HG03460 (cell line): ENCODE data around the gene DPEP3.

Experiments used
- ATAC-seq: cut with Tn5 transposase; IDR thresholded peaks from one replicate; pipeline ENCODE4 v1.9.1; 2021; ENCODE audit not compliant: unreplicated experiment

DPEP3 gene

GRCh38 chr16:67933805-67934204, 46.5 kb downstream of the DPEP3 start:
- ATAC-seq: no peak

DNA sequence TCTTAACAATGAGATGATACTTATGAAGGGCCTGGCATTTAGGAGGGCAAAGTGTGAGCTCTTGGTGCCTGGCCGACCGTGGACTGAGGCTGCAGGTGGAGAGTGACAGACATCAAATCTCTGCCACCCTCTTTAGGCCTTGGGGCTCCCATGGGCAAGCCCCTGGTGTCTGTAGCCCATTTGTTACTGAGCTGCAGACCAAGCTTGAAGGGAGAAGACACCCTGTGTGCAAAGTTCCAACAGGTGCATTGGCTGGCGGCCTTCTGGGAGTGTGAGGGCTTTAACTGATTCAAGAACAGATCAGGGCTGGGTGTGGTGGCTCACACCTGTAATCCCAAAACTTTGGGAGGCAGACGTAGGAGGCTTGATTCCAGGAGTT, 47.8 kb downstream of the DPEP3 start:
- ATAC-seq: no peak

DNA sequence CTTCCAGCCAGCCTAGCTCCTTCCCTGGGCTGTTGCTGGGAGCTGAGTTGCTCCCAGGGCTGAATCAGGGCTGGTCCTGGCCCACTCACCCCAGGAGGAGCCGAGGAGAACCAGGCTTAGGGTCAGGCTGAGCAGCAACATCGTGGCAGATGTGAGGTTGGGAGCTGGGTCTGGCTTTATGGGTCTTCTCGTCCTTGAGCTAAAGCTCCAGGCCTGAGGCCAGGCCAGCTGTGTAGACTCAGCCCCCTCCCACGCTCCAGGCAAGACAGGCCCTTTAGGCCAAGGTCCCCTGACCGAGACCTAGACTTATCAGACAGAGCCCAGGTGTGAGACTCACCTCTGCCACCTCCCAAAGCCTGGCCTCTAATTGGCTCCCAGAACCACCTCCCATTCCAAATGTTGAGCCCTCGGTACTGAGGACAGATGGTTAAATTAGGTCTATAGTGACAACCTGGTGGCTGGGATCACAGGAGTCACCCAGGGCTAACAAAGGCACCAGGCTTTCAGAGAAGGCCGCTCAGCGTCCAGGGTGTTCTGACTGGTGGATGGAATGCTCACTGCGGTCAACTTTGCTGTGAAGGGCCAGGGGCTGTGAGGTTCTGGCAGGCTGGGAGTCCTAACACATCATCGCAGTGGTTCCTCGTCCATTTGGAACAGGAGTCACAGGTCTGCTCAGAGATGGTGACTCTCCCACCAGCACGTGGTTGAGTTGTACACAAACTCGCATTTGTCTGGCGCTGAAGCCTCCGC, 48.4 kb downstream of the DPEP3 start, which contains the start of gene CTRL:
CTRL (minus strand) TSS at position 151 of the 750 bp plus-strand sequence; CDS start at position 141, 10 bp downstream.
- ATAC-seq: no peak

GRCh38 chr16:67930678-67931211, 49.6 kb downstream of the DPEP3 start:
- ATAC-seq: no peak

DNA sequence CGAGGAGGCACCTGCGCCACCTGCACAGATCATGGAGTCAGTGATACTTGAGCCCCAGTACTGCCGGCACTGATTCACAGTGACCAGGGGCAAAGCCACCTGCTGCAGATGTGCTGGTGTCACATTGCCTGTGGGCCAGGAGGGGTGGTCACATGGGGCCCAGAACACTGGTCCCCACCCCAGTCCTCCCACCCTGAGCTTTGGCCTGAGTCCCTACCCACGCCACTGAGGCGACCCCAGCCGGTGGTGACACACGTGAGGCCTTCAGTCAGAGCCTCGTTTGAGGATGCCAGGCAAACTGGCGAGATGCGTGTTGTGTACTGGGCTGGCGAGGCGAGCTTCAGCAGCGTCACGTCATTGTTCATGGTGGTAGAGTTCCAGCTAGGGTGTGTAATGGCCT, 50.1 kb downstream of the DPEP3 start:
- no peak for ATAC-seq

DNA sequence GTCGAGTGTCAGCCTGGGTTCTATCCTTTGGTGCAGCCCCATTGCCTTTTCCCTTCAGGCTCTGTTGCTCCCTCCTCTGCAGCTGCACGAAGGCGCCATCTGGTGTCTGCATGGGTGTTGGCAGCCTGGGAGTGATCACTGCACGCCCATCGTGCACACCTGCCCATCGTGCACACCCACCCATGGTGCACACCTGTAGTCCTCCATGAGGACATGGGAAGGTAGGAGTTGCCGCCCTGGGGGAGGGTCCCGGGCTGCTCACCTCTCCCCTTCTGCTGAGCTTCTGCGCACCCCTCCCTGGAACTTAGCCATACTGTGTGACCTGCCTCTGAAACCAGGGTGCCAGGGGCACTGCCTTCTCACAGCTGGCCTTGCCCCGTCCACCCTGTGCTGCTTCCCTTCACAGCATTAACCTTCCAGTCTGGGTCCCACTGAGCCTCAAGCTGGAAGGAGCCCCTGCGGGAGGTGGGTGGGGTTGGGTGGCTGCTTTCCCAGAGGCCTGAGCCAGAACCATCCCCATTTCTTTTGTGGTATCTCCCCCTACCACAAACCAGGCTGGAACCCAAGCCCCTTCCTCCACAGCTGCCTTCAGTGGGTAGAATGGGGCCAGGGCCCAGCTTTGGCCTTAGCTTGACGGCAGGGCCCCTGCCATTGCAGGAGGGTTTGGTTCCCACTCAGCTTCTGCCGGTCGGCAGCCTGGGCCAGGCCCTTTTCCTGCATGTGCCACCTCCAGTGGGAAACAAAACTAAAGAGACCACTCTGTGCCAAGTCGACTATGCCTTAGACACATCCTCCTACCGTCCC, 51.5 kb downstream of the DPEP3 start:
- no peak for ATAC-seq

- ATAC-seq: no peak
Observed at GRCh38 chr16:67928147-67928546, 52.2 kb downstream of the DPEP3 start.

GRCh38 chr16:67927131-67927941, 53.0 kb downstream of the DPEP3 start:
- ATAC-seq: no peak

GRCh38 chr16:67926181-67926750, 54.0 kb downstream of the DPEP3 start:
- no peak for ATAC-seq
